IMR-90 (cell line): ENCODE measurements around the gene MSI2. TPM values are rescaled to one million over a fixed set of nuclear protein-coding genes. Genes with fewer than 3 reads are reported as not detected.

Experiments
- ATAC-seq: fragments of 200-7000 bp; cut with Tn5 transposase; 2 replicates; pipeline ENCODE4 v1.9.1; 2020; ENCODE audit warnings: low read depth, mild to moderate bottlenecking, moderate library complexity
- BruUV-seq: library from RNA; stranded (reverse); fragments of 400-500 nt; replicated peaks from 2 replicates; lab custom pipeline; 2021; lab: Mats Ljungman, UMichigan
- CTCF ChIA-PET: fragments of 300-600 bp; formaldehyde crosslinking; extraction: SDS; loops from one replicate; lab custom pipeline; 2021; ENCODE audit warnings: antibody characterized with exemption; lab: Yijun Ruan, JAX
- POLR2A ChIA-PET: fragments of 300-600 bp; sonication (Branson Sonifier 250); formaldehyde crosslinking; loops from one replicate; lab custom pipeline; 2022; ENCODE audit warnings: antibody characterized with exemption; ENCODE audit not compliant: unreplicated experiment; lab: Charles Lee
- DNase-seq: peaks from one replicate; pipeline ENCODE4 v3.0.0; 2013
- H2AFZ ChIP-seq: replicated peaks from 2 replicates; pipeline ENCODE3; 2013; ENCODE audit warnings: low read length, mild to moderate bottlenecking; ENCODE audit not compliant: poor library complexity
- H2AK5ac ChIP-seq: 2 replicates; pipeline ENCODE4 v1.6.1; 2013; ENCODE audit warnings: low read depth, low read length, inconsistent platforms
- H2AK9ac ChIP-seq: replicated peaks from 2 replicates; pipeline ENCODE3; 2013; ENCODE audit warnings: mild to moderate bottlenecking, low read depth, low read length, moderate library complexity; ENCODE audit not compliant: poor library complexity
- H2BK120ac ChIP-seq: 2 replicates; pipeline ENCODE4 v1.6.1; 2013; ENCODE audit warnings: low read depth, low read length, inconsistent platforms
- H2BK15ac ChIP-seq: 3 replicates; pipeline ENCODE4 v1.6.1; 2013; ENCODE audit warnings: low read depth, low read length, inconsistent platforms
- H2BK20ac ChIP-seq: 2 replicates; pipeline ENCODE4 v1.6.1; 2013; ENCODE audit warnings: low read depth, mild to moderate bottlenecking, inconsistent platforms, low read length, moderate library complexity
- H2BK5ac ChIP-seq: 2 replicates; pipeline ENCODE4 v1.6.1; 2013; ENCODE audit warnings: mild to moderate bottlenecking, low read depth, low read length, inconsistent platforms; ENCODE audit not compliant: poor library complexity, severe bottlenecking
- H3K14ac ChIP-seq: replicated peaks from 2 replicates; pipeline ENCODE4 v1.6.1; 2013; ENCODE audit warnings: low read depth, low read length, inconsistent platforms
- H3K18ac ChIP-seq: 2 replicates; pipeline ENCODE4 v1.6.1; 2013; ENCODE audit warnings: low read depth, low read length, control low read depth
- H3K23ac ChIP-seq: 2 replicates; pipeline ENCODE4 v1.6.1; 2013; ENCODE audit warnings: low read depth, low read length, inconsistent platforms
- H3K27ac ChIP-seq: 2 replicates; pipeline ENCODE4 v1.5.1; 2013; ENCODE audit warnings: mild to moderate bottlenecking, control low read depth, low read length; ENCODE audit not compliant: insufficient read depth
- H3K27me3 ChIP-seq: 2 replicates; pipeline ENCODE4 v1.6.1; 2013; ENCODE audit warnings: low read length; ENCODE audit not compliant: control insufficient read depth, insufficient read depth
- H3K36me3 ChIP-seq: 2 replicates; pipeline ENCODE4 v1.6.1; 2013; ENCODE audit warnings: low read length, mixed read lengths; ENCODE audit not compliant: control insufficient read depth, insufficient read depth
- H3K4ac ChIP-seq: 2 replicates; pipeline ENCODE4 v1.6.1; 2013; ENCODE audit warnings: low read depth, low read length, inconsistent platforms
- H3K4me1 ChIP-seq: 2 replicates; pipeline ENCODE4 v1.6.1; 2013; ENCODE audit warnings: low read length, mixed read lengths; ENCODE audit not compliant: control insufficient read depth, insufficient read depth
- H3K4me2 ChIP-seq: 2 replicates; pipeline ENCODE4 v1.6.1; 2013; ENCODE audit warnings: low read depth, mild to moderate bottlenecking, control low read depth, low read length, moderate library complexity
- H3K4me3 ChIP-seq: 2 replicates; pipeline ENCODE4 v1.5.1; 2013; ENCODE audit warnings: low read depth, mild to moderate bottlenecking, control low read depth, low read length, moderate library complexity; ENCODE audit not compliant: insufficient read depth
- H3K56ac ChIP-seq: 2 replicates; pipeline ENCODE4 v1.6.1; 2013; ENCODE audit warnings: low read length, inconsistent platforms; ENCODE audit not compliant: insufficient read depth; ENCODE audit errors: extremely low read depth
- H3K79me1 ChIP-seq, 2 experiments: 2 replicates each; pipeline ENCODE4 v1.6.1; 2013; ENCODE audit warnings: low read length in 2 of 2, inconsistent platforms in 1 of 2, low read depth in 1 of 2
- H3K9ac ChIP-seq: 2 replicates; pipeline ENCODE4 v1.6.1; 2013; ENCODE audit warnings: low read depth, low read length, control low read depth
- H3K9me1 ChIP-seq: 2 replicates; pipeline ENCODE4 v1.6.1; 2013; ENCODE audit warnings: low read length, inconsistent platforms; ENCODE audit not compliant: insufficient read depth
- H3K9me3 ChIP-seq: 2 replicates; pipeline ENCODE4 v1.6.1; 2013; ENCODE audit warnings: low read length; ENCODE audit not compliant: control insufficient read depth, insufficient read depth
- H4K20me1 ChIP-seq: 2 replicates; pipeline ENCODE4 v1.6.1; 2013; ENCODE audit warnings: low read length, inconsistent platforms; ENCODE audit not compliant: insufficient read depth
- H4K5ac ChIP-seq: 2 replicates; pipeline ENCODE4 v1.6.1; 2013; ENCODE audit warnings: mild to moderate bottlenecking, low read depth, low read length, control low read depth
- H4K8ac ChIP-seq, 2 experiments: 2 replicates each; pipeline ENCODE4 v1.6.1; 2013; ENCODE audit warnings: low read depth in 2 of 2, low read length in 2 of 2, control low read depth in 1 of 2, inconsistent platforms in 1 of 2
- H4K91ac ChIP-seq: 2 replicates; pipeline ENCODE4 v1.6.1; 2013; ENCODE audit warnings: low read depth, low read length, inconsistent platforms; ENCODE audit not compliant: insufficient read depth
- BHLHE40 ChIP-seq: fragments of 150-350 bp; IDR thresholded peaks from 2 replicates; pipeline ENCODE4 v1.6.1; 2016; ENCODE audit warnings: mild to moderate bottlenecking, low read depth, low read length
- CEBPB ChIP-seq: IDR thresholded peaks from 2 replicates; pipeline ENCODE4 v1.6.1; 2012; ENCODE audit warnings: low read depth, low read length, improper control_type of control experiment
- CHD1 ChIP-seq: IDR thresholded peaks from 2 replicates; pipeline ENCODE4 v1.6.1; 2012; ENCODE audit warnings: low read depth, low read length, improper control_type of control experiment
- FOS ChIP-seq: fragments of 150-350 bp; IDR thresholded peaks from 2 replicates; pipeline ENCODE4 v1.6.1; 2016; ENCODE audit warnings: low read depth, low read length
- MAFK ChIP-seq: IDR thresholded peaks from 2 replicates; pipeline ENCODE4 v1.6.1; 2012; ENCODE audit warnings: low read depth, low read length, improper control_type of control experiment
- MAZ ChIP-seq: IDR thresholded peaks from 2 replicates; pipeline ENCODE4 v1.6.1; 2012; ENCODE audit warnings: low read depth, mild to moderate bottlenecking, low read length, improper control_type of control experiment, moderate library complexity, borderline replicate concordance
- MXI1 ChIP-seq: IDR thresholded peaks from 2 replicates; pipeline ENCODE4 v1.6.1; 2012; ENCODE audit warnings: low read depth, mild to moderate bottlenecking, low read length, moderate library complexity, borderline replicate concordance
- NFE2L2 ChIP-seq: fragments of 150-350 bp; IDR thresholded peaks from 2 replicates; pipeline ENCODE4 v1.6.1; 2016; ENCODE audit warnings: low read depth, mild to moderate bottlenecking, low read length
- POLR2A ChIP-seq: IDR thresholded peaks from 2 replicates; pipeline ENCODE4 v1.6.1; 2012; ENCODE audit warnings: mild to moderate bottlenecking, low read depth, low read length
- RCOR1 ChIP-seq: IDR thresholded peaks from 2 replicates; pipeline ENCODE4 v1.6.1; 2012; ENCODE audit warnings: mild to moderate bottlenecking, low read length, improper control_type of control experiment; ENCODE audit not compliant: insufficient replicate concordance
- RFX5 ChIP-seq: IDR thresholded peaks from 2 replicates; pipeline ENCODE4 v1.8.0; 2012; ENCODE audit warnings: low read depth, mild to moderate bottlenecking, low read length, moderate library complexity
- SMC3 ChIP-seq: fragments of 150-350 bp; IDR thresholded peaks from 2 replicates; pipeline ENCODE4 v1.6.1; 2016; ENCODE audit warnings: low read depth, mild to moderate bottlenecking, antibody characterized with exemption, low read length, moderate library complexity
- USF2 ChIP-seq: fragments of 150-350 bp; IDR thresholded peaks from 2 replicates; pipeline ENCODE4 v1.6.1; 2017; ENCODE audit warnings: mild to moderate bottlenecking, antibody characterized with exemption, low read length, low read depth
- WGBS, 2 experiments: methylation state at CpG; one replicate each; pipeline versions ENCODE4 v1.1.5 to v1.1.7; 2013; ENCODE audit warnings: missing lambda C conversion rate in 2 of 2; ENCODE audit not compliant: insufficient read length in 1 of 2; ENCODE audit errors: extremely low coverage in 2 of 2; 5-methylcytosine and 5-hydroxymethylcytosine counted together
- dilution Hi-C: fragments of 300-500 bp; cut with HindIII; formaldehyde crosslinking; loops from one replicate; pipeline ENCODE4 v1.14.3; 2018; ENCODE audit warnings: low sequenced_read_pairs; ENCODE audit not compliant: unreplicated experiment
- in situ Hi-C: fragments of 300-500 bp; cut with MboI; formaldehyde crosslinking; loops from 3 replicates; pipeline ENCODE4 v1.14.3; 2019; ENCODE audit warnings: low sequenced_read_pairs, inconsistent platforms, mixed read lengths
- intact Hi-C: fragments of 100-400 bp; cut with micrococcal nuclease; formaldehyde crosslinking; loops from 2 replicates; pipeline ENCODE4 v1.10.0; 2022
- polyA plus RNA-seq, 3 experiments: library from polyadenylated mRNA; depleted of rRNA; stranded (reverse); fragments of >200 nt; gene quantifications; 2 replicates each; pipeline ENCODE4 v1.2.3, GENCODE V29; 2012; ENCODE audit warnings: low replicate concordance in 1 of 3
- total RNA-seq: library from RNA; depleted of rRNA; stranded (reverse); fragments of >200 nt; gene quantifications from 2 replicates; pipeline ENCODE4 v1.2.3, GENCODE V29; 2012
- TF ChIP-seq, protein P1 (sequence below): fragments of 150-350 bp; IDR thresholded peaks from 2 replicates; pipeline ENCODE4 v1.6.1; 2016; ENCODE audit warnings: low read depth, mild to moderate bottlenecking, low read length, moderate library complexity, borderline replicate concordance
- TF ChIP-seq, protein P2 (sequence below): conservative IDR thresholded peaks from 2 replicates; pipeline ENCODE4 v1.5.1; 2012; ENCODE audit warnings: mild to moderate bottlenecking, low read depth, low read length, improper control_type of control experiment

The MSI2 gene
- total and polyA plus RNA-seq, 2 of the 4 experiments (the other 2 are of a cell fraction) = 13.0 to 16.0 TPM

DNA sequence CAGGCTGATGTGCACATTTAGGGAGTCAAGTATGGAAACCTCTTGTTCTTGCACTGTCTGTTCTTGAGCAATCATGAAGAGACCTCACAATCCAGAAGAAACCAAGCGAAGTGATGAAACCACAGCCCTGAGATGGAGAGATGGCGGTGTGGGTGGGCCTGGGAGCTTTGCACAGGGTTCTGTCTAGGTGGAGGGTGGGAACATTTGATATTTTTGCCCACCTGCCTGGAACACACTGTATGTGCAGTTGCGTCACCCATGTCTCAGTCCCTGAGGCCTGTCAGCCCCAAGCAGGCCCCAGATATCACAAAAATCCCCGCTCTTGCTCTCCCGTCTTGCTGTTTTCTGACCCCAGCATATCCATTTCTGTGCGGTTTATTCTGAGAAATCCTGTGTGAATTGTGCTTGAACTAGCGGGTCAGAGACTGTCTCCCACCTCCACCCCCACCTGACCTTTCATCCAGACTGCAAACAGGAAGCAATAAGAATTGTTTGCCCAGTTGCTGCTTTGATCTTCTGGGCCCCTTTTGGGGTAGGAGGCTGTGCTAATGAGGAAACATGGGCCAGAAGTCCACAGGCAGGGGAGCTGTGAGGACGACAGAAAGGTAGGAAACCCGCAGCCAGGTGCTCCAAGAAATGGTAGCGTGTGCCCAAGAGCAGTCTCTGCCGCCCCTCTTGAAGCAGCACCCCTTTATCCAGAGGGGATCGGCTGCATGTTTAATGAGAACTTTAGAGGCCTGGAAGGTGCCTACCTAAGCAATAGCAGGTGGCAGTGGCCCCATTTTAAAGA, 304.9 kb downstream of the MSI2 start:
- POLR2A ChIA-PET = no interaction called here
- Histone ChIP-seq H2BK120ac (no peak overlapping the region), H3K9me1 (peaks cover 11% of the 10 kb centered on the region; the same call in 1 of the 2 replicates), H3K4me1 (peaks cover 10% of the 10 kb centered on the region), H3K23ac (no peak overlapping the region), H4K91ac (no peak overlapping the region), H3K9me3 (no peaks in the 10 kb centered on the region), H3K79me1 (no peaks in the 10 kb centered on the region; a peak in 2 of 4 replicates), H3K4me3 (no peak overlapping the region), H3K56ac (no peak overlapping the region), H2AK5ac (no peak overlapping the region), H4K8ac (no peak overlapping the region), H3K27me3 (no peaks in the 10 kb centered on the region), H4K5ac (no peak overlapping the region), H2BK20ac (no peak overlapping the region), H2BK5ac (no peak overlapping the region), H3K4ac (no peak overlapping the region; the same call in 1 of the 2 replicates), H3K4me2 (no peak overlapping the region), H3K9ac (no peak overlapping the region), H3K36me3 (no peaks in the 10 kb centered on the region), H3K14ac (no peak overlapping the region), H2AK9ac (no peak overlapping the region), H3K18ac (no peak overlapping the region), H2AFZ (no peak overlapping the region), H3K27ac (no peak overlapping the region), H4K20me1 (no peaks in the 10 kb centered on the region), H2BK15ac (no peak overlapping the region)
- dilution Hi-C loops = no loop called here
- DNase-seq (no peak), ATAC-seq (no peak)
- in situ Hi-C loops = no loop called here
- CTCF ChIA-PET = no interaction called here
- BruUV-seq = no TSS peak
- intact Hi-C loops = no loop called here
- 97% methylated on average over 4 of the region's 12 CpGs; no CpG with 5 or more reads in 1 of the 2 experiments for WGBS, 2 experiments
- TF ChIP-seq, protein P1, sequence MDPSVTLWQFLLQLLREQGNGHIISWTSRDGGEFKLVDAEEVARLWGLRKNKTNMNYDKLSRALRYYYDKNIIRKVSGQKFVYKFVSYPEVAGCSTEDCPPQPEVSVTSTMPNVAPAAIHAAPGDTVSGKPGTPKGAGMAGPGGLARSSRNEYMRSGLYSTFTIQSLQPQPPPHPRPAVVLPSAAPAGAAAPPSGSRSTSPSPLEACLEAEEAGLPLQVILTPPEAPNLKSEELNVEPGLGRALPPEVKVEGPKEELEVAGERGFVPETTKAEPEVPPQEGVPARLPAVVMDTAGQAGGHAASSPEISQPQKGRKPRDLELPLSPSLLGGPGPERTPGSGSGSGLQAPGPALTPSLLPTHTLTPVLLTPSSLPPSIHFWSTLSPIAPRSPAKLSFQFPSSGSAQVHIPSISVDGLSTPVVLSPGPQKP = no peak
- TF ChIP-seq, protein P2, sequence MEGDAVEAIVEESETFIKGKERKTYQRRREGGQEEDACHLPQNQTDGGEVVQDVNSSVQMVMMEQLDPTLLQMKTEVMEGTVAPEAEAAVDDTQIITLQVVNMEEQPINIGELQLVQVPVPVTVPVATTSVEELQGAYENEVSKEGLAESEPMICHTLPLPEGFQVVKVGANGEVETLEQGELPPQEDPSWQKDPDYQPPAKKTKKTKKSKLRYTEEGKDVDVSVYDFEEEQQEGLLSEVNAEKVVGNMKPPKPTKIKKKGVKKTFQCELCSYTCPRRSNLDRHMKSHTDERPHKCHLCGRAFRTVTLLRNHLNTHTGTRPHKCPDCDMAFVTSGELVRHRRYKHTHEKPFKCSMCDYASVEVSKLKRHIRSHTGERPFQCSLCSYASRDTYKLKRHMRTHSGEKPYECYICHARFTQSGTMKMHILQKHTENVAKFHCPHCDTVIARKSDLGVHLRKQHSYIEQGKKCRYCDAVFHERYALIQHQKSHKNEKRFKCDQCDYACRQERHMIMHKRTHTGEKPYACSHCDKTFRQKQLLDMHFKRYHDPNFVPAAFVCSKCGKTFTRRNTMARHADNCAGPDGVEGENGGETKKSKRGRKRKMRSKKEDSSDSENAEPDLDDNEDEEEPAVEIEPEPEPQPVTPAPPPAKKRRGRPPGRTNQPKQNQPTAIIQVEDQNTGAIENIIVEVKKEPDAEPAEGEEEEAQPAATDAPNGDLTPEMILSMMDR = no peak
- TF ChIP-seq MXI1 = no peak
- no peak for TF ChIP-seq RFX5
- TF ChIP-seq MAFK = no peak
- TF ChIP-seq CHD1 = no peak
- no peak for TF ChIP-seq MAZ
- no peak for TF ChIP-seq POLR2A
- TF ChIP-seq SMC3 = no peak
- no peak for TF ChIP-seq USF2
- no peak for TF ChIP-seq RCOR1
- no peak for TF ChIP-seq NFE2L2
- TF ChIP-seq BHLHE40 = no peak
- TF ChIP-seq FOS = no peak
- TF ChIP-seq CEBPB = no peak
